ENCODE results near the gene SPOUT1. TPM values are rescaled to one million over a fixed set of nuclear protein-coding genes. Genes with fewer than 3 reads are reported as not detected.

Gene SPOUT1
- total and polyA plus RNA-seq, 2 of the 13 experiments (the other 11 are each of a cell fraction or from before 2014, with no cell fraction given), result 39.0 to 45.8 TPM

DNA sequence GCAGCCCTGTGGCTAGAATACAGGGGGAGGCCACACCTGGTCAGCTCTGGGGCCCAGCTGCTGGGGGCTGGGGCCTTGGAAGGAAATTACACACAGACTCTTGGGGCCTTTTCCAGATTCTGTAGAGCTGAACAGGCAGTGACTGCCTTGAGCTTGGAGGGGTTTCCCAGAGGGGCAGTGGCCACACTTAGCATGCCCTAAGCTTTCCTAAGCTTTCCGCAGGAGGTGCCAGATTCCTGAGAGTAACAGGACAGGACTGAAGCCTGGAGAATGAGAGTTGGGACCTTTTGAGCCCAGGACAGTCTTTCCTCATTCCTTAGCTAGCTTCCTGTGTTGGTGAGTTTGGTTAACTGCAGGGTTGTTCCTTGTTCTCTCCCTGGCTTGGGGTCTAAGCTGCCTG is 41.1 kb downstream of the SPOUT1 start (continued):
- TF ChIP-seq, protein P1, sequence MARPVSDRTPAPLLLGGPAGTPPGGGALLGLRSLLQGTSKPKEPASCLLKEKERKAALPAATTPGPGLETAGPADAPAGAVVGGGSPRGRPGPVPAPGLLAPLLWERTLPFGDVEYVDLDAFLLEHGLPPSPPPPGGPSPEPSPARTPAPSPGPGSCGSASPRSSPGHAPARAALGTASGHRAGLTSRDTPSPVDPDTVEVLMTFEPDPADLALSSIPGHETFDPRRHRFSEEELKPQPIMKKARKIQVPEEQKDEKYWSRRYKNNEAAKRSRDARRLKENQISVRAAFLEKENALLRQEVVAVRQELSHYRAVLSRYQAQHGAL (CRISPR knock-in tag; IDR thresholded peaks at IDR 0.05; ENCODE audit: not compliant biosample characterization), result no peak
- no peak for TF ChIP-seq CHD2 (IDR thresholded peaks at IDR 0.05; ENCODE audit: low read depth, low read length)
- no peak for TF ChIP-seq THYN1 (CRISPR knock-in tag; IDR thresholded peaks at IDR 0.05; ENCODE audit: borderline replicate concordance, low read depth)
- TF ChIP-seq ZNF331 (CRISPR knock-in tag; IDR thresholded peaks at IDR 0.05), result no peak
- TF ChIP-seq ZBTB20 (CRISPR knock-in tag; IDR thresholded peaks at IDR 0.05; ENCODE audit: borderline replicate concordance, low read depth), result no peak
- no peak for TF ChIP-seq ZSCAN12 (CRISPR knock-in tag; IDR thresholded peaks at IDR 0.05)
- no peak for TF ChIP-seq RXRB (CRISPR knock-in tag; IDR thresholded peaks at IDR 0.05; ENCODE audit: borderline replicate concordance)
- TF ChIP-seq, protein P2, sequence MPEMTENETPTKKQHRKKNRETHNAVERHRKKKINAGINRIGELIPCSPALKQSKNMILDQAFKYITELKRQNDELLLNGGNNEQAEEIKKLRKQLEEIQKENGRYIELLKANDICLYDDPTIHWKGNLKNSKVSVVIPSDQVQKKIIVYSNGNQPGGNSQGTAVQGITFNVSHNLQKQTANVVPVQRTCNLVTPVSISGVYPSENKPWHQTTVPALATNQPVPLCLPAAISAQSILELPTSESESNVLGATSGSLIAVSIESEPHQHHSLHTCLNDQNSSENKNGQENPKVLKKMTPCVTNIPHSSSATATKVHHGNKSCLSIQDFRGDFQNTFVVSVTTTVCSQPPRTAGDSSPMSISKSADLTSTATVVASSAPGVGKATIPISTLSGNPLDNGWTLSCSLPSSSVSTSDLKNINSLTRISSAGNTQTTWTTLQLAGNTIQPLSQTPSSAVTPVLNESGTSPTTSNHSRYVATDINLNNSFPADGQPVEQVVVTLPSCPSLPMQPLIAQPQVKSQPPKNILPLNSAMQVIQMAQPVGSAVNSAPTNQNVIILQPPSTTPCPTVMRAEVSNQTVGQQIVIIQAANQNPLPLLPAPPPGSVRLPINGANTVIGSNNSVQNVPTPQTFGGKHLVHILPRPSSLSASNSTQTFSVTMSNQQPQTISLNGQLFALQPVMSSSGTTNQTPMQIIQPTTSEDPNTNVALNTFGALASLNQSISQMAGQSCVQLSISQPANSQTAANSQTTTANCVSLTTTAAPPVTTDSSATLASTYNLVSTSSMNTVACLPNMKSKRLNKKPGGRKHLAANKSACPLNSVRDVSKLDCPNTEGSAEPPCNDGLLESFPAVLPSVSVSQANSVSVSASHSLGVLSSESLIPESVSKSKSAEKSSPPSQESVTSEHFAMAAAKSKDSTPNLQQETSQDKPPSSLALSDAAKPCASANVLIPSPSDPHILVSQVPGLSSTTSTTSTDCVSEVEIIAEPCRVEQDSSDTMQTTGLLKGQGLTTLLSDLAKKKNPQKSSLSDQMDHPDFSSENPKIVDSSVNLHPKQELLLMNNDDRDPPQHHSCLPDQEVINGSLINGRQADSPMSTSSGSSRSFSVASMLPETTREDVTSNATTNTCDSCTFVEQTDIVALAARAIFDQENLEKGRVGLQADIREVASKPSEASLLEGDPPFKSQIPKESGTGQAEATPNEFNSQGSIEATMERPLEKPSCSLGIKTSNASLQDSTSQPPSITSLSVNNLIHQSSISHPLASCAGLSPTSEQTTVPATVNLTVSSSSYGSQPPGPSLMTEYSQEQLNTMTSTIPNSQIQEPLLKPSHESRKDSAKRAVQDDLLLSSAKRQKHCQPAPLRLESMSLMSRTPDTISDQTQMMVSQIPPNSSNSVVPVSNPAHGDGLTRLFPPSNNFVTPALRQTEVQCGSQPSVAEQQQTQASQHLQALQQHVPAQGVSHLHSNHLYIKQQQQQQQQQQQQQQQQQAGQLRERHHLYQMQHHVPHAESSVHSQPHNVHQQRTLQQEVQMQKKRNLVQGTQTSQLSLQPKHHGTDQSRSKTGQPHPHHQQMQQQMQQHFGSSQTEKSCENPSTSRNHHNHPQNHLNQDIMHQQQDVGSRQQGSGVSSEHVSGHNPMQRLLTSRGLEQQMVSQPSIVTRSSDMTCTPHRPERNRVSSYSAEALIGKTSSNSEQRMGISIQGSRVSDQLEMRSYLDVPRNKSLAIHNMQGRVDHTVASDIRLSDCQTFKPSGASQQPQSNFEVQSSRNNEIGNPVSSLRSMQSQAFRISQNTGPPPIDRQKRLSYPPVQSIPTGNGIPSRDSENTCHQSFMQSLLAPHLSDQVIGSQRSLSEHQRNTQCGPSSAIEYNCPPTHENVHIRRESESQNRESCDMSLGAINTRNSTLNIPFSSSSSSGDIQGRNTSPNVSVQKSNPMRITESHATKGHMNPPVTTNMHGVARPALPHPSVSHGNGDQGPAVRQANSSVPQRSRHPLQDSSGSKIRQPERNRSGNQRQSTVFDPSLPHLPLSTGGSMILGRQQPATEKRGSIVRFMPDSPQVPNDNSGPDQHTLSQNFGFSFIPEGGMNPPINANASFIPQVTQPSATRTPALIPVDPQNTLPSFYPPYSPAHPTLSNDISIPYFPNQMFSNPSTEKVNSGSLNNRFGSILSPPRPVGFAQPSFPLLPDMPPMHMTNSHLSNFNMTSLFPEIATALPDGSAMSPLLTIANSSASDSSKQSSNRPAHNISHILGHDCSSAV (CRISPR knock-in tag; IDR thresholded peaks at IDR 0.05; ENCODE audit: borderline replicate concordance), result no peak
